Stimulated activated CD4-positive, alpha-beta T cell treated with anti-CD3 and anti-CD28 coated beads, Interleukin-4, amount 100 ng/mL, for 48 hours (primary cell): ENCODE results near the gene GALNS.
"Not testable (repeated sequence)": the region's sequence is repeated elsewhere in the genome, so short reads cannot be mapped to it uniquely, and the experiment has no call there.

ENCODE experiments used
- DNase-seq, 2 donors: peaks; one replicate each; pipeline ENCODE4 v3.0.0-alpha.2; 2020; ENCODE audit warnings: low read depth in 2 of 2

Gene GALNS

DNA sequence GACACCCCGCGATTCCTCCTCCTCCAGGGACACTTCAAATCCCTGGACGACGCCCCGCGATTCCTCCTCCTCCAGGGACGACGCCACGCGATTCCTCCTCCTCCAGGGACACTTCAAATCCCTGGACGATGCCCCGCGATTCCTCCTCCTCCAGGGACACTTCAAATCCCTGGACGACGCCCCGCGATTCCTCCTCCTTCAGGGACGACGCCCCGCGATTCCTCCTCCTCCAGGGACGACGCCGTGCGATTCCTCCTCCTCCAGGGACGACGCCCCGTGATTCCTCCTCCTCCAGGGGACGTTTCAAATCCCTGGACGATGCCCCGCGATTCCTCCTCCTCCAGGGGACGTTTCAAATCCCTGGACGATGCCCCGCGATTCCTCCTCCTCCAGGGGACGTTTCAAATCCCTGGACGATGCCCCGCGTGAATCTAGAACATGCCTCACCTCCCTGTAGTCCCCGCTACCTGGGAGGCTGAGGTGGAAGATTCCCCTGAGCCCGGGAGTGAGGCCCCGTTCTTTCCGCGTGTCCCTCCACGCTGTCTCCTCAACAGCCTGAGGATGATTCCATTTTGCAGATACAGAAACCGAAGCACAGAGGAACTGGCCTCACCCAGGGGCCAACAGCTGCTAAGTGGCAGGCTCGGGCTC, 33.1 kb upstream of the GALNS start:
- not testable (repeated sequence) for DNase-seq

DNA sequence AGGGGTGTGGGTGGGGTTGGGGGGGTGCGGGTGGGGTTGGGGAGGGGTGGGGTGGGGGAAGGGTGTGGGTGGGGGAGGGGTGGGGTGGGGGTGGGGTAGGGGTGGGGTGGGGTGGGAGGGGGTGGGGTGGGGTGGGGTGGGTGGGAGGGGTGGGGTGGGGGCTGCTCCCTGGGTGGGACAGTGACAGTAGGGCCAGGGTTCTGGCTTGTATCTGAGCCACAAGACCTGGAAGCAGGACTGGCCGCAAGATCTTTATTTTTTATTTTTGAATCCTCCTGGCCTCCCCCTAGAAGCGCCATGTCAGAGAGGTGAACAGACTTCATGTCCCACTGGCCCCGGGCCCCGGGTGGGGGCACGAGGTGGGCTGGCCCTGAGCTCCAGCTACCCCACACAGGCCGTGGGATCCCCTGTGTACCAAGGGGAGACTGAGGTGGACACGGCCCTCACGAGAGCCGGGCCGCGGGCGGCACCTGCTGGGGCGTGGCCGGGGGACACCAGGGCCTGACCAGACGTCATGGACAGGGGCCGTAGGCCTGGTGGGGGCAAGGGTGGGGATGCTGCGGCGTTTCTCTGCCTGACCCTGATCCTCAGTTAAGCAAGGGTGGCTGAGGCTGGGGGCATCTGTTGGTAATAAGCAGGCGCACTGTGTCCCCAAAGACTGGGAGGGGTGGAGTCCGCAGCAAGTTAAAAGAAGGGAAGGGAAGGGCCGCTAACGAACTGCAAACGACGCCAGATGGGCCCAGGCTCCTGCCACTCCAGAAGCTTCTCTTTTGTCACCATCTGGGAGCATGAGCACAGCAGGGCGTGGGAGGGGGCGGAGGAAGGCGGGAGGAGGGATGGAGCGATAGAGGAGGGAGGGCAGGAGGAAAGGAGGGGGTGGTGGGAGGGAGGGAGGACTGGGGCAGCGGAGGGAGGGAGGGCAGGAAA, 32.0 kb upstream of the GALNS start:
- no peak for DNase-seq

DNA sequence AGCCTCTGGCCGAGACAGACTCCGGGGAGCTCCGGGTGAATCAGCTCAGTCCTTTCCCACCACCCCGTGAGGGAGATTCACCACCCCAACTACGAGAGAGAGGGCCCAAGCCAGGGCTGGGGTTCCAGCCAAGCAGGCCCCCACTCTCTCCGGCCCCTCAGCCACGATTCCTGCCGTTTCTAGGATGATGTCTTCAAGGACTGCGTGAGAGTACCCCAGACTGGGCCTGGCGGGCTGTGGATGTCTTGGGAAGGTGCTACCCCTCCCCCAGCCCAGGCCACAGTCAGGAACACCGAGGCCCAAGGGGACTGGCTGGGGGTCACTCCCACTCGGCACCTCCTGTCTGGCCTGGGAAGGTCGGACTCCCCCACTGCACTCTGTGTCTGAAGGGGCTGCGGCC, 31.3 kb upstream of the GALNS start:
- DNase-seq, result no peak

DNA sequence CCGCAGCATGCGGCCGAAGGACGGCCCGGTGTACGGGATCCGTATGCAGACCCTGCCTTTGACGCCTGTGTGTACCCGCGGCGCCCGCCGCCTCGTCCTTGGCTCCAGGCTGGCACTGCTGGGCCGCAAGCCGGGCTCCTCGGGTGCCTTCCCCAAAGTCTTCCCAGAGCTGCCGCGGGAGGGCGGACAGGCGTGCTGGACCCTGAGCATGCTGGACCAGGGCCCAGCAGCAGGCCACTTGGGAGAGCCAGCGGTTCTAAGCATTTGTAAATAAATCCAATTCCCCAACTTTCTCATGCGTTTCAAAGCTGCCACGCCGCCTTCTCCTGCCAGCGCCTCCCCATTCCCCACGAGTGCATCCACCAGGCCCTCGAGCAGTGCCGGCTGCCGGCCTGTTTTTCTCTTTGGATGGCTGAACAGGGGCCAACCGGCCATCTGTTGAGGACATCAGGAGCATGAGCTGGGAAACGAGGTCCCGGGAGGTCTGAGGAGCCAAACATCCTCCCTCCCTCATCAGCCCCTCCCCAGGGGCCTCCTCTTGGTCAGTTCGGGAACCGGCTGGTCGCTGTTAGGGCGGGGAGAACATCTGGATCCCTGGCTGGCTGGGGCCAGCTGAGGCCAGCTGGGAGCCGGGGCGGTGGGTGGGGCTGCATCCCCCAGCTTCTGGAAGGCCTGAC, 30.2 kb upstream of the GALNS start:
- no peak for DNase-seq

DNA sequence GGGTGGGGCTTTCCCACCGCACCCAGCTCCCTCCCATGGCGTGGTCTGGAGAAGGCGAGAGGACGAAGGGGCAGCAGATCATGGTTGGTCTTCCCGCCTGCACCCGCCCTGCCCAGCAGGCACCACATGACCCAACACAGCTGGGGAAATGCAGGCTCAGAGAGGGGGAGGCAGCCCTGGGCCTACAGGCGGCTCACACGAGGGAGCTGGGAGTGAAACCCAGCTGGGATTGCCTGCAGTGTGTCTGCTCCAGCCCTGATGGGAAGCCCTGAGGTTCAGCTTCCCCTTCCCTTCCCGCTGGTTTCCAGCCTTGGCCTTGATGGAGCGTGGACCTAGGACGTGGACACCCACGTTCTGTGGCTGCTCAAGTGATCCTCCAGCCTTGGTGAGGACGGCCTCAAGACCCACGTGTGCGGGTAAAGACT, 29.7 kb upstream of the GALNS start:
- DNase-seq, result no peak

DNA sequence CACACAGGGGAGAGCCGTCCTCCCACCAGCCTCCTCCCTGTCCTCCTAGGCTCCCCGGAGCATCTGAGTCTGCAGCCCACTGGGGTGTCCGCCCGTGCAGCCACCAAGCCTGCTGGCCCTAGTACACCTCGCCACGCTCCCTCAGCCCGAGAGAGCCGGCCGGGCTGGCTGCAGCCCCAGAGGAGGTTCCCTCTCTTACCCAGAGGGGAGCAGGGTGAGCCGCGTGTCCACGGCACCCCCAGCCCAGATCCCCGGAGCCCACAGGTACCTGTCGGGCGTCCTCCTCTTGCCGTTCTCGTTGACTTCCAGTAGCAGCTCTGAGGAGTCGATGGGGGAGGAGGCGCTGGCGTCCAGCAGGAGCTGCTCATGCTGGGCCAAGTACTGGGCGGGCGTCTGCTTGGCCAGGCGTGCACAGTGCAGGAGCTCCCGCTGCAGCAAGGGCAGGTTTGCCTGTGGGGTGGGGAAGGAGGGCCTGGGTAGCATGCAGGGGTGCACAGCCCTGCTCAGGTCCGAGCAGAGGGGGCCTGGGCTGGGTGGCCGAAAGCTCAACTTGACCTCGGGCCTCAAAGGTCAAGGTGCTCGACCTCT, 29.0 kb upstream of the GALNS start:
- no peak for DNase-seq

DNA sequence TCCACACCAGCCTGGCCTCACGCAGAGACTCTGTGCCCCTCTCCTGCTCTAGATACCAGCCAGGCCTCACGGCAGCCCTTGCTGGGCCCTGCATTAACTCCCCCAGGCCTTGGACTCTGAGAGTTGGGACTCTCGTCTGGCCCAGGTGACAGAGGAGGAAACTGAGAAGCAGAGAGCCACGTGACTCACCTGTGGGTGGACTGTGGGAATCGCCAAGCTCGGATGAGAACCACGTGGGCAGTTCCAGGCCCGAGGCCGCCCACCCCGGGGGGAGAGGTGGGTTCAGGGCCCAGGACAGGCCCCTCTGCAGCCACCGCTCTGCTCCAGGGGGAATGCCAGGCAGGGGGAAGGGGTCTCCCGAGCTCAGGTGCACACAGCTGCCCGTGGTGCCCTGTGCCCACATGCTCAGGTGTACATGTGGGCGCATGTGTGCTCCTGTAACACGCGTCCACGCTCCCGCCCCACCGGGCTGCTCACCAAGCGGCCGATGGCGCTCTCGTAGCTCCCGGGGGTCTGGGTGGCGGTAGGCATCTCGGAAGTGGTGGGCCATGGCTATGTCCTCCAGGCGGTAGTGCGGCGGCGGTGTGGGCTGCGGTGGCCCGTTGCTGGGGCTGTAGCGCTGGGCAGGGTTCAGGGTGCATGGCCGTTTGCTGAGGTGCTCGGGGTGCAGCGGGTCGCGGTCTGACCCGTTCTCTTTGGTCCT, 28.0 kb upstream of the GALNS start:
- no peak for DNase-seq

DNA sequence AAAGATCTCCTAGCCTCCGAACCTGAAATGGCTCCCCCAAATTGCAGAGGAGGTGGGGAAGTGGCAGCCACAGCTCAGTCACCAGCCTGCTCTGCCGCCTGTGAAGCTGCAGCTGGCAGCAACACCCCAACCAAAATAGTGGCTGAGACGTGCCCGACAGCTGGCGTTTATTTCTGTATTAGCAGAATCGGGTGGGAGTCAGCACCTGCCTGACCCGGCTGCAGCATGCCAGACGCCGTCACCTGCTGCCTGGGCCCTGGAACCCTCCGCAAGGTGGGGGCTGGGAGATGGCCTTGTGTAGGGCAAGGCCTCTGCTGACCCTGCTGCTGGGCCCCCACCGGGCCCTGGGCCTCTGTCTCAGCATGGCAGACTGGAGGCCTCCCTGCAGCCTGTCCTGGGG, 27.2 kb upstream of the GALNS start:
- no peak for DNase-seq

DNA sequence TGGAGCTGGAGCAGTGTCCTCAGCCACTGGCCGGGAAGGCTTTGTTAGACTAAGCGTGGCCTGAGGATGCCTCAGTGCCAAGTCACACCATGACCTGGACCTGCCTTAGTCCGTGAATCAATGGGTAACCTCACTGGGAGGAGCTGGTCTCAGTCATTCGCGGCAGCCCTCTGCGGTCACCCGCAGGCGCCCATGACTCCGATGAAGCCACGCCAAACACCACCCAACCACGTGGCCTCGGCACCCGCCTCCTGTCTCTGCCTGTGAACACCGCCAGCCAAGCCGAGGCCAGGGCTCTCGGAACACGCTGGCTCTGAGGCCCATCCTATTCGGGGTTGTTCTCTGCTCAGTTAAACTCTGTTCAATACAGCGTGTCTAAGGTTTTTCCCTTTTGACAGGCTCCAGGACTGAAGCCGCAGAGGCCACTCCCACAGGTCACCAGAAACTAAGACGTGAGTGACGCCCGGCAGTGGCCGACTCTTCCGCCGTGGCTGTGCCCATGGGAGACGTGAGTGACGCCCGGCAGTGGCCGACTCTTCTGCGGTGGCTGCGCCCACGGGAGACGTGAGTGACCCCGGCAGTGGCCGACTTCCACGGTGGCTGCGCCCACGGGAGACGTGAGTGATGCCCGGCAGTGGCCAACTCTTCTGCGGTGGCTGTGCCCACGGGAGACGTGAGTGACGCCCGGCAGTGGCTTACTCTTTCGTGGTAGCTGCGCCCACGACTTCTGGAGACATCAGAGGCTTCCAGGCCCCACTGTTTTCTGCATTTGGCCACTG, 26.6 kb upstream of the GALNS start:
- no peak for DNase-seq

DNA sequence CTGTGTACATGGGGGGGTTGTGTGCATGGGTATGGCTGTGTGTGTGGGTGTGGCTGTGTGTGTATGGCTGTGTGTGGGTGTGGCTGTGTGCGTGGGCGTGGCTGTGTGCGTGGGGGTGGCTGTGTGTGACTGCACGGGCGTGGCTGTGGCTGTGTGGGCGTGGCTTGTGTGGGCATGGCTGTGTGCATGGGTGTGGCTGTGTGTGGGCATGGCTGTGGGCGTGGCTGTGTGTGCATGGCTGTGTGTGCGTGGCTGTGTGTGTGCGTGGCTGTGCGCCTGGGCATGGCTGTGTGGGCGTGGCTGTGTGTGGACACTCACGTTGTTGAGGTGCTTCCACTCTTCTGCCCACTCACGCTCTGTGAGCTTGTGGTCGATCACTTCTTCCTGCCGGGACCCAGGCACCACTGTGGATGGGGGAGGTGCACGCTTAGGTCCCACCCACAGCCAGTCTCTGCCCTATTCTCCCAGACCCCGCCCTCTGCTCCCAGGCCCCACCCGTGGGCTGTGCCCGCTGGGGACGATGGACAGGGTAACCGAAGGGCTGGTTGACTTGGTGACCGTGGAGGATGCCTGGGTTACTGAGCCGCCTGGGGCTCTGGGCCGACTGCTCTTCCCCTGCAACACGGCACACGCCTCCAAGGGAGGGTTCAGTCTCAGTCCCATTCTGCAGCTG, 25.7 kb upstream of the GALNS start:
- no peak for DNase-seq

DNA sequence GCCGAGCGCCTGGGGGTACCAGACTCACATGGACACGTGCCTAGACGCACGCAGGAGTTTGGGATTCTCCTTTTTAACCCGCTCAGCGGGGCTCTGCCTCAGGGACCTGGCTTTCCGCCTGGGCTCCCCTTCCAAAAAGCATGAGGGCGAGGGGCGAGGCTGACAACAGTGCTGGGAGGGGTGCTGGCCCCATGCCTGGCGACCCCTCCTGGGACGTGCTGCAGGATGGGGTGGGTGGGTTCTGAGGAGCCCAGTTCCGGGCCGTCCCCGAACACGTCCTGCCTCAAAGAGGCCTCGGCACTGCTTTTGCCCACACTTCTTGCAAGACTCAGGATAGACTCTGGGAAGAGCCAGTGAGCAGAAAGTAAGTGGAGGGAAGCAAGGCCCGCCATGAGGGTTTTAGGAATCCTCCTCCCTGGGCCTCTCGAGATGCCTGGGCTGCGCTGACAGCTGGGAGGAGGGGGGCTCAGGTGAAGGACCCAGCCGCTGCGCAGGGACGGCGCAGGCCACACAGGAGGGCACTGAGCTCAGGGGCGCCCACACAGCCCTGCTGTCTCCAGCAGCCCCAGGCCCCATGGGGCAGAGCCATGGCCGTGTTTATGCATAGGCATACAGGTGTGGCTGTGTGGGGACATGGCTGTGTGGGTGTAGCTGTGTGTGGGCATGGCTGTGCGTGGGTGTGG, 25.1 kb upstream of the GALNS start:
- no peak for DNase-seq

DNA sequence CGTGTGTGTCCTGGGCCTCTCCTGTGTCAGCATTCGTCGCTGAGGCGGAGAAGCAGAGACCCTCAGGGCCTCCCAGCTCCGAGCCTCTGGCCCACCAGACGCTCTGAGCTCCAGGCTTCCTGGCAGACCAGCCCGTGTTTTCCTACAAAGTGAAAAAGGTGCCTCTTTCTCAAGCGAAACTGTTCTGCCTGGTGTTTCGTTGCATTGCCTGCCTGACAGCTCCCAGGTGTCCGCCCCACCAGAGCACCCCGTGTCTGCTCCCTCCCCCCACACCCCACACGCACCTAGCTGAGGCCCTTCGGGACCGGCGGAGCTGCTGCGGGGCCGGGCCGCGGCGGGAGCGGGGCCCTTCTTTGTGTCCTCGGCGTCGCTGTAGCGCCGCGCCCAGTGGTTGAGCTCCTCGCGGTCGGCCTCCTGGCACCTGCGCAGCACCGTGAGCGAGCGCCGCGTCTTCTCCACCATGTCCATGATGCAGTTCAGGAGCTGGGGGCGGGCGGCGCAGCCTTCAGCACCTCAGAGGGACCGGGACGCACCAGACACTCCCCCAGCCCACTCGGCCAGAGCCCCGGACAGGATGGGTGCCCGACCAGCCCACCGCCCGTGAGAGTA, 24.4 kb upstream of the GALNS start:
- no peak for DNase-seq

DNA sequence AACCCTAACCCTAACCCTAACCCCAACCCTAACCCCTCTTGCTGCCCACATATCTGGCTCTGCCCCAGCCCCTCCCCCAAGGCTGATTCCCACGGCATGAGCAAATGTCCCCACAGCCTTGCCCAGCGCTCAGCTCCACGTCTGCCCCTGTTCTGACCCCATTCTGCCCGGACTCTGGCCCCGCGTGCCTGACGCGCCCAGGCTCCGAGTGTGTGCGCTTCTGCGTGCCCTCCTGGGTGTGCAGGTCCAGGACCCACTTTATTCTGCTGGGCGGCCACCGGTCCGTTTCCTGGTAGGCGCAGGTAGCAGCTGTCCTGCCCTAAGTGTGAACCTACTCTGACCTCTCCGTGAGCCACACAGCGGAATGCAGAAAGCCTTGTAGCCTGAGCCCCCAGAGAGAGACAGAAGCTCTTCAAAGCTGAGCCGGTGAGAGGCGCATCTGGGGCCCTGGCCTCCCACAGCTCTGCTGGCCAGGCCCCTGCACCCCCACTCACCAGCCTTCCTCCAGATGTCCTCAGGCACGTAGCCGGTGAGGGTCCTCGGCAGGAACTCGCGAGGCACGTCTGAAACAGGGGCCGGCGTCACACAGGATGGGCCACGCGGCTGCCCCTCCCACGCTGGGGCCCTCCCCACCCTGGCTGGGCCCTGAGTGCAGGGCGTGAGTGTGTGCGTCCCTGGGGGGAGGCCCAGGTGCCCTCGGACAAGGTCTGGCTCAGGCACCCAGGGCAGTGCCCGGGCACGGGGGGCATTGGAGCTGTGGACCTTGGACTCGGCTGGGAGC, 23.7 kb upstream of the GALNS start:
- no peak for DNase-seq

DNA sequence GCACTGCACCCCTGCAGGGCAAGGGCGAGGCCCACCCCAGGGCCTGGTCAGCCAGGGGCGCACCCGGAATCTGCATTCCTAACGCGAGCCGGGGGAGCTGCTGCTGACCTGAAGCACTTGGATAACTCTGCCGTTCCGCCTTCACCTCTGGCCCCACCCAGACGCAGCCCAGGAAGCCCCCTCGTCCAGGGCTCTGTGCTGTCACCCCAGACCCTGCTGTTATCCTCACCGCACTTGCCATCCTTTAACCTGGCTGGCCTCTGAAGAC, 23.0 kb upstream of the GALNS start:
- no peak for DNase-seq

DNA sequence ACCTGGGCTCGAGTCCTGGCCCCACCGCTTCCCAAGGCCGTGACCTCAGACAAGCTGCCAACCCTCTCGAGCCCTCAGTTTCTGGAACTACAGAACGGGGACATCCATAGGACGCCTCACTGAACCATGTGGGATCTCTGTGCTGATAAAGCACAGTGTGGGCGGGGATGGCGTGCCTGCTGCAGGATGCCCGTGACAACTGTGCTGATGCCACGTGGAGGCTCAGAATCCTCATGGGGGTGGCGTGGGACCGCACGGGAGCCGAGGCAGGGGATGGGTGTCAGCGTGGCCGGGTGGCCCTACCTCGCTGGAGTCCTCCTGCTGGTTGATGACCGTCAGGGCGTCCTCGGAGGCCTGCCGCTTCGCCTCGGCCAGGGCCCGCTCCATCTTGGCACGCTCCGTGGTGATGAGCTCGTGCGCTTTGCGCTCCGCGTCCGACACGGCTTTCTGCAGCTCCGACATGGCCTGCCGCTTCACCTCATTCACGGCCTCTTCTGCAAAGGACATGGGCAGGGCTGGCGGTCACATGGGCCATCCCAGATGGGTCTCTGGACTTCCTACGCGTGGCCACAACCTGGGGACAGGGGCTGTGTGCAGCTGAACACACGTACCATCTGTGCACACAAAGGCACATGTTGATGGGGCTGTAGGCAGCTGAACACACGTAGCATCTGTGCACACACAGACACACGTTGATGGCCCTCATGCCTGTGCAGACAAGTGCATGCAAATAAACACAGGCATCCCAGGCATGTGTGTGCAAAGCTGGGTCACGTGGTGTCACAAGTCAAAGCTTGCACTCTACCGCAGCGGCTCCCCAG, 22.4 kb upstream of the GALNS start:
- DNase-seq, result no peak

DNA sequence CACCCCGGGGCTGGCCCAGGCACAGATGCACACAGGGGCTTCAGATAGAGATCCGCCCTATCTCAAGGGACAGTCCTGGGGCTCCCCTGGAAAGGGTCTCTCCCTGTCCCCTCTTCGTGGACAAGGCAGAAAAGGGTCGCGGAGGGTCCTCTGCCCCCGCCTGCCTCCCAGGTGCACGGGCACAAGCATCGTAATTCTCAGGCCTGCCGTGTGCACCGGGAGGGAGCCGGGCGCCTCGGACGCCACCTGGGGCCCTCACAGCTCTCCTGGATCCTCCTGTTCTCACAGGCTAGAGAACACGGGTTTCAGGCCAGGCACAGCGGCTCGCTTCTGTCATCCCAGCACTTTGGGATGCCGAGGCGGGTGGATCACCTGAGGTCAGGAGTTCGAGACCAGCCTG, 21.6 kb upstream of the GALNS start:
- DNase-seq, result no peak

DNA sequence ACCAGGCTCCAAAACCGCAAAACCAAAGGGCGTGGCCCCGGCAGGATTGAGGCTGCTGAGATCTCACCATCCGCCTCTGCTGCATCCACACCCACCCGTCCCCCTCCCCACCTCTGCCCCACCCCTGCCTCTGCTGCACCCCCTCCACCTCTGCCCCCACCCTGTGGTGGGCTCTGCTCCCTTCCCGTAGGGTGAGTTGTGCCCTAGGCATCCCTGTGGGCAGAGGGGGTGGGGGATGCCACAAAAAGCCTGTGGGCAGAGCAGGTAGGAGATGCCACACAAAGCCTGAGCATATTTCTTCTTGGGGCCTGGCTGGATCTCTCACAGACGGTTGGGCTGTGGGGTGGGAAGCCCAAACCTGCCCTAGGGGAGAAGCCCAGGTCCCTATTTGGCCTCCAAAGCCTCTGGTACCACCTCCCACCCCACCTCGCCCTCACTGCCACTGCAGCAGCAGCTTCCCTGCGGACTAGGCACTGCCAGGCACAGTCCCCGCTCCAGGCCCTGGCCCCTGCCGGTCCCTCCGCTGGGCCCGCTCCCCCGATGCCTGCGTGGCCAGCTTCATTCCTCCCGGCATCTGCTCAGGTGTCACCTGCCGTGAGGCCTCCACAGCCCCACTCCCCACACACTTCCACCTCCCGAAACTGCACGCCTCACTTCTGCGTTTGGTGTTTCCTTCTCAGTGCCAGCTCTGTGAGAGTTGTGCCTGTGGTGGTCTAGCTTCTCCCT, 21.0 kb upstream of the GALNS start:
- no peak for DNase-seq
